HG02610 (cell line): ENCODE results near the gene FURIN.

Source experiments
- ATAC-seq: cut with Tn5 transposase; IDR thresholded peaks from one replicate; pipeline ENCODE4 v1.9.1; 2021; ENCODE audit warnings: mild to moderate bottlenecking, moderate library complexity; ENCODE audit not compliant: unreplicated experiment

FURIN gene

DNA sequence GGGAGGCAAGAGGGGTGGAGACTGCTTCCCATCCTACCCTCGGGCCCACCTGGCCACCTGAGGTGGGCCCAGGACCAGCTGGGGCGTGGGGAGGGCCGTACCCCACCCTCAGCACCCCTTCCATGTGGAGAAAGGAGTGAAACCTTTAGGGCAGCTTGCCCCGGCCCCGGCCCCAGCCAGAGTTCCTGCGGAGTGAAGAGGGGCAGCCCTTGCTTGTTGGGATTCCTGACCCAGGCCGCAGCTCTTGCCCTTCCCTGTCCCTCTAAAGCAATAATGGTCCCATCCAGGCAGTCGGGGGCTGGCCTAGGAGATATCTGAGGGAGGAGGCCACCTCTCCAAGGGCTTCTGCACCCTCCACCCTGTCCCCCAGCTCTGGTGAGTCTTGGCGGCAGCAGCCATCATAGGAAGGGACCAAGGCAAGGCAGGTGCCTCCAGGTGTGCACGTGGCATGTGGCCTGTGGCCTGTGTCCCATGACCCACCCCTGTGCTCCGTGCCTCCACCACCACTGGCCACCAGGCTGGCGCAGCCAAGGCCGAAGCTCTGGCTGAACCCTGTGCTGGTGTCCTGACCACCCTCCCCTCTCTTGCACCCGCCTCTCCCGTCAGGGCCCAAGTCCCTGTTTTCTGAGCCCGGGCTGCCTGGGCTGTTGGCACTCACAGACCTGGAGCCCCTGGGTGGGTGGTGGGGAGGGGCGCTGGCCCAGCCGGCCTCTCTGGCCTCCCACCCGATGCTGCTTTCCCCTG is 13.8 kb downstream of the FURIN start:
- no peak for ATAC-seq

DNA sequence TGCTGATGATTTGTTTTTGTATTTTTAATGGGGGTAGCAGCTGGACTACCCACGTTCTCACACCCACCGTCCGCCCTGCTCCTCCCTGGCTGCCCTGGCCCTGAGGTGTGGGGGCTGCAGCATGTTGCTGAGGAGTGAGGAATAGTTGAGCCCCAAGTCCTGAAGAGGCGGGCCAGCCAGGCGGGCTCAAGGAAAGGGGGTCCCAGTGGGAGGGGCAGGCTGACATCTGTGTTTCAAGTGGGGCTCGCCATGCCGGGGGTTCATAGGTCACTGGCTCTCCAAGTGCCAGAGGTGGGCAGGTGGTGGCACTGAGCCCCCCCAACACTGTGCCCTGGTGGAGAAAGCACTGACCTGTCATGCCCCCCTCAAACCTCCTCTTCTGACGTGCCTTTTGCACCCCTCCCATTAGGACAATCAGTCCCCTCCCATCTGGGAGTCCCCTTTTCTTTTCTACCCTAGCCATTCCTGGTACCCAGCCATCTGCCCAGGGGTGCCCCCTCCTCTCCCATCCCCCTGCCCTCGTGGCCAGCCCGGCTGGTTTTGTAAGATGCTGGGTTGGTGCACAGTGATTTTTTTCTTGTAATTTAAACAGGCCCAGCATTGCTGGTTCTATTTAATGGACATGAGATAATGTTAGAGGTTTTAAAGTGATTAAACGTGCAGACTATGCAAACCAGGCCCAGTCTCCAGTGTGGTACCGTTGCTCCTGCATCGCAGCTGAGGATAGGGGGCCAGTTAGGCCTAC is 14.6 kb downstream of the FURIN start:
- ATAC-seq: no peak

DNA sequence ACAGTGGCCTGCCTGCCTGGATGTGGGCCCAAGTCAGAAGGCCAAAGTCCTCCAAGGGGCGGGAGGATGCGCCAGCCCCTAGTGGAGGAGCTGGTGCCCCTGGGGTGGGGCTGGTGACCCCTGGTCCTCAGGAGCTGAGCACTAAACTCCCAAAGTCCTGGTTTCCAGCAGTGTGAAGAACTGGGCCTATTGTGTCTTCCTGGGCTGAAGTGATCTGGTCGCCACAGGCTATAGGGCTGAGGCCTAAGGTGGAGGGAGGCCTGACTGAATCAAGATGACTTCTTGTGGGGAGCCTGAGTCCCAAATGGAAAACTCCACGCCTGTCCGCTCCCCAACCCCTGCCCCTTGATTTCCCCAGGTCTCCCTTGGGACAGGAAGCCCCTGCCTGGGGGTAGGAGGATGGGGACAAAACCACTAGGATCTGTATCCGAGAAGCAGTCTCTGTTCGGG is 15.2 kb downstream of the FURIN start:
- no peak for ATAC-seq

DNA sequence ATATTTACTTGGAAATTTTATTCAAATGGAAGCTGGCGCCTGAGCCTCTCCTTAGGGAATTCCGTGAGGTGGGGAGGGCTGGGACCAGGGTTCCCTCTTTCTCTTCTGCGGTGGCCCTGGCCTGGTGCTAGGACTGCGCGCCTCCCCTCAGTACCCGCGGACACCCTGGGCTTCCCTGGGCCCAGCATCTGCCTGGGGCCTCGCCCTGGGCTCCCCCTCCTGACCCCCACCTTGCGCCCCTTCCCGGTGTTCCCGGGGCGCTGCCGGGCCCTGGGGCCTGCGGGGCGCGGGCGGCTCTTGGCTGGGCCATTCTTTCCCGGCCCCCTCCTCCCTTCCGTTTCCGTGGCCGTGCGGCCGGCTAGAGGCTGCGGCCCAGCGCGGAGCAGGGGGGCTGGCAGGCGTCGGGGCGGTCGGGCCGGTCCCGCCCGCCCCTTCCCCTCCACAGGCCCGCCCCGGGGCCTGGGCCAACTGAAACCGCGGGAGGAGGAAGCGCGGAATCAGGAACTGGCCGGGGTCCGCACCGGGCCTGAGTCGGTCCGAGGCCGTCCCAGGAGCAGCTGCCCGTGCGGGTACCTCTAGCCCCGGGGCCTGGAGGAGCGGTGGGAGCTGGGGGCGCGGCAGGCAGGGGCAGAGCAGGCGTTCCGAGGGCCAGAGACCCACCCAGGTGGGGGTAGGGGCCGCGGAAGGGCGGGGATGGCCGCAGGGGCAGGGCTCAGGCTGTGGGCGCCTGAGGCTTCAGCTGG is 15.8 kb downstream of the FURIN start, which contains the start of gene FES:
FES (plus strand) TSS at position 529 of the 743 bp plus-strand sequence. CDS start 542 bp downstream, outside the sequence.
- no peak for ATAC-seq

DNA sequence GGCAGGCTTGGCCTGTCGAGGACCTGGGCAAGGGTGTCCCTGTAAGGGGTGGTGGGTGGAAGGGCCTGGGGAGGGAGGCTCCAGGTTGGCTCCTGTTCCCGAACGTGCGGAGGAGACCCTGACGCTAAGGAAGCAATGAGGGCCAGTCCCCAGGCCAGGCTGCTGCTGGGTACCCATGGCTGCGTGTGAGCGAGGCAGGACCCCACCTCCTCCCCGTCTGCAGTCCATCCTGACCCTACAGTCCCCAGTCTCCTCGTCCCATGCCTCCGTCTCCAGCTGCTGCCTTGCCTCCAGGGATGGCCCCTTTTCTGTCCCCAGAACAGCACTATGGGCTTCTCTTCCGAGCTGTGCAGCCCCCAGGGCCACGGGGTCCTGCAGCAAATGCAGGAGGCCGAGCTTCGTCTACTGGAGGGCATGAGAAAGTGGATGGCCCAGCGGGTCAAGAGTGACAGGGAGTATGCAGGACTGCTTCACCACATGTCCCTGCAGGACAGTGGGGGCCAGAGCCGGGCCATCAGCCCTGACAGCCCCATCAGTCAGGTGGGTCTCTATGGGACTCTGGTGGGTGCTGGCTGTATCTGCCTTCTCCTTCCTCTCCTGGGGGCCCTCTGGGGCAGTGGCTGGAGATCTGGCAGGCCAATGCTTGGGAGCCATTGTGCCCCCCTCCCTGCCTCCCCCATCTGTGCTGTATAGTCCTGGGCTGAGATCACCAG is 16.5 kb downstream of the FURIN start:
- no peak for ATAC-seq

DNA sequence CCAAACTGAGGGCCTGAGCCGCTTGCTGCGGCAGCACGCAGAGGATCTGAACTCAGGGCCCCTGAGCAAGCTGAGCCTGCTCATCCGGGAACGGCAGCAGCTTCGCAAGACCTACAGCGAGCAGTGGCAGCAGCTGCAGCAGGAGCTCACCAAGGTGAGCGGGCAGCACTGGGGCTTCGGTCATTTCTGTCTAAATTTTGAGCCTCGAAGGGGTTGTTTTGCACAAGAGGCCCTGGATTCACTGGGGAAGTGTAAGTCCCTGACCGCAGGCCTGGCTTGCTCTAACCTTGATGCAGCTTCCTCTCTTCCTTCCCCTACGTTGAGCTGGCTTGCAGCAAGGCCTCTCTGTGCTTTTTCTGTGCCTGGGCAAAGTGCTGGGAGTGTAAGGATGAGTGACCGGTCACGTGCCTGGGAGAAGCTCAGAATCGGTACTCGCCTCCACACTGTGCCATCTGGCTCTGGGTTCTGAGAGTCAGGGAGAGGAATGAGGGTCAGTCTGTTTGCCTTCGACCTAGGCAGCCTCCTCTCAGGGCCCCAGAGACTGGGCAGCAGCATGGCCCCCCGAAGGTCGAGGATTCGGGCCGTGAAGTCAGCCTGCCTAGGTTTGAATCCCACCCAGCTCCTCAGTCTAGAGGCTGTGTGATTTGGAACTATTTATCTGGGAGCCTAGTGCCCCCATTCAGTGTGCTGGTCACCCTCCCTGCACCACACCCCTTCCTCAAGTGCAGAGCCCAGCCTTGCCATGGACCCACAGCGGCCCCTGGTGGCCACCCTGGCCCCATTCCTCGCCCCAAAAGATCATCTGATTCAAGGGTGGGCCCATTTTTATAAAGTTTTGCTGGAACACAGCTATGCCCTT is 17.3 kb downstream of the FURIN start:
- peak; percentile 41 for ATAC-seq

DNA sequence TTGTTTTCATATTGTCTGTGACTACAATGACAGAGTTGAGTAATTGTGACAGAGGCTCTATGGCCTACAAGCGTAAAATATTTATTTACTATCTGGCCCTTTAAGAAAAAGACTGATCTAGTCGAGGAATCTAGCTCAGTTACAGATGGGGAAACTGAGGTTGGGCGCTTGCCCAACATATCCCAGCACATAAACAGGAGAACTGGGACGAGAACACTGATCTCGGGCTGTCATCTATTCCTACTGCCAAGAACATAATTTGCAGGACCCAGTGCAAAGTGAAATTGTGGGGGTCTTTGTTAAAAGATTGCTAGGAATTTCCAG is 17.9 kb downstream of the FURIN start:
- ATAC-seq: no peak

DNA sequence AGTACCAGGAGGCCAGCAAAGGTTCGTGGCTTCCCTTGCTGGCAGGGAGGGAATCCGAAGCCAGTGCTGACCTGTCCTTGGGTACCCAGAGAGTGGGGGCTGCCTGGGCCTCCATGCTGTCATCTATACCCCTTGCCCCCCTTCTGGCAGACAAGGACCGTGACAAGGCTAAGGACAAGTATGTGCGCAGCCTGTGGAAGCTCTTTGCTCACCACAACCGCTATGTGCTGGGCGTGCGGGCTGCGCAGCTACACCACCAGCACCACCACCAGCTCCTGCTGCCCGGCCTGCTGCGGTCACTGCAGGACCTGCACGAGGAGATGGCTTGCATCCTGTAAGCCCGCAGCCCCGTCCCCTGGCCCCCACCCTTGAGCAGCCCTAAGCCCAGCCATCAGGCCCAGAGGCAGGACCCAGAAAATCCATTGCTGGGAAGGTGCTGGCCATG is 18.7 kb downstream of the FURIN start:
- no peak for ATAC-seq

DNA sequence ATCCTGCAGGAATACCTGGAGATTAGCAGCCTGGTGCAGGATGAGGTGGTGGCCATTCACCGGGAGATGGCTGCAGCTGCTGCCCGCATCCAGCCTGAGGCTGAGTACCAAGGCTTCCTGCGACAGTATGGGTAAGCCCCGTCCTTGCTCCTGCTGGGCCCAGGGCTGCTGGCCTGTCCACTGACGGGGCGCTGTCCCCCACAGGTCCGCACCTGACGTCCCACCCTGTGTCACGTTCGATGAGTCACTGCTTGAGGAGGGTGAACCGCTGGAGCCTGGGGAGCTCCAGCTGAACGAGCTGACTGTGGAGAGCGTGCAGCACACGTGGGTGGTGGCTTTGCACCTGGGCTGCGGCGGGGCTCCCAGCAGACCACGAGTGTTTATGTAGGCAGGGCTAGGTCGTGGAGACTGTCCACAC is 20.9 kb downstream of the FURIN start:
- ATAC-seq: no peak

DNA sequence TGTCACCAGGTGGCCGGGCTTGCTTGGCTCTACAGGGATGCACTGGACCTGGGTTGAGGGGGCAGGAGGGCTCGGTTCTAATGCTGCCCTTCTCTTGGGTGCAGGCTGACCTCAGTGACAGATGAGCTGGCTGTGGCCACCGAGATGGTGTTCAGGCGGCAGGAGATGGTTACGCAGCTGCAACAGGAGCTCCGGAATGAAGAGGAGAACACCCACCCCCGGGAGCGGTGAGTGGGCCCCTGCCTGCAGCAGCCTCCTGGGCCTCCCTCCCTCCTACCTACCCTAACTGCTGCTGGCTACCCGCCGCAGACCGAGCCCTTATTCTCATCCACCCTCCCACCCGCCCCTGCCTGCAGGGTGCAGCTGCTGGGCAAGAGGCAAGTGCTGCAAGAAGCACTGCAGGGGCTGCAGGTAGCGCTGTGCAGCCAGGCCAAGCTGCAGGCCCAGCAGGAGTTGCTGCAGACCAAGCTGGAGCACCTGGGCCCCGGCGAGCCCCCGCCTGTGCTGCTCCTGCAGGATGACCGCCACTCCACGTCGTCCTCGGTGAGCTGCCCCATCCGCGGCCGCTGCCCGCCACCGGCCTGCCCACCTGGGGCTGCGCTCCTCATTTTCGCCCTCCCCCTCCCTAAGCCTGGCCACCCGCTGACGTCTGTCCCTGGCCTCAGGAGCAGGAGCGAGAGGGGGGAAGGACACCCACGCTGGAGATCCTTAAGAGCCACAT is 21.5 kb downstream of the FURIN start:
- ATAC-seq: no peak

DNA sequence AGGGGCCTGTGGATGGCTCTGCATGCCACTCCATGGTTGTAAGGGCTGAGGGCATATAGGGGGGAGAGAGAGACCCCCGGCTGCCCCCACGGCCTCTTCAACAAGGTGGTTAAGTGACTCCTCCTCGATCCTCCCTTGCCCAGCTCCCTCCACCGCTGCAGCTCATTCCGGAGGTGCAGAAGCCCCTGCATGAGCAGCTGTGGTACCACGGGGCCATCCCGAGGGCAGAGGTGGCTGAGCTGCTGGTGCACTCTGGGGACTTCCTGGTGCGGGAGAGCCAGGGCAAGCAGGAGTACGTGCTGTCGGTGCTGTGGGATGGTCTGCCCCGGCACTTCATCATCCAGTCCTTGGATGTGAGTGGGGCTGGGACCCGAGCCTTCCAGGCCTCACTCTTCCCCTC is 22.5 kb downstream of the FURIN start:
- no peak for ATAC-seq

DNA sequence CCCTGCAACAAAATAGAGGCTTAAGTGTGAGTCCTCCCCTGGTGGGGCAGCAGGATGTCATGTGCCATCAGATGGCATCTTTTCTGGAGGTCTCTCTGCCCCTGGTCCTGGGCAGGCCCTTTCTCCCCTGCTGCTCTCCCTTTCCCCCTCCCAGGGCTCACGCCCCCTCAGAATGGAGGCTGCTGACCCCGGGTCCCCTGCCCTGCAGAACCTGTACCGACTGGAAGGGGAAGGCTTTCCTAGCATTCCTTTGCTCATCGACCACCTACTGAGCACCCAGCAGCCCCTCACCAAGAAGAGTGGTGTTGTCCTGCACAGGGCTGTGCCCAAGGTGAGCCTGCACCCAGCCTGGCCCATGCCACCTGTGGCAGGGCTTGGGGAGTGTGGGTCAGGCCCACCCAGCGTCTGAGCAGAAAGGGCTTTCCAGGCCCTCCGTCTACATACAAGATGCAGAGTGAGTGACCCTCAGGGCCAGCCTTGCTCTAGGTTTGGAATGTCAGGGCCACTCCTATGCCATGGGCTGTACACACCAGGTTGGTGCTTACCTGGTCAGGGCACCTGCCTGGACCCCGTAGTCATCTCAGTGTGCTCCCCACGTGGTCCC is 23.1 kb downstream of the FURIN start:
- no peak for ATAC-seq

DNA sequence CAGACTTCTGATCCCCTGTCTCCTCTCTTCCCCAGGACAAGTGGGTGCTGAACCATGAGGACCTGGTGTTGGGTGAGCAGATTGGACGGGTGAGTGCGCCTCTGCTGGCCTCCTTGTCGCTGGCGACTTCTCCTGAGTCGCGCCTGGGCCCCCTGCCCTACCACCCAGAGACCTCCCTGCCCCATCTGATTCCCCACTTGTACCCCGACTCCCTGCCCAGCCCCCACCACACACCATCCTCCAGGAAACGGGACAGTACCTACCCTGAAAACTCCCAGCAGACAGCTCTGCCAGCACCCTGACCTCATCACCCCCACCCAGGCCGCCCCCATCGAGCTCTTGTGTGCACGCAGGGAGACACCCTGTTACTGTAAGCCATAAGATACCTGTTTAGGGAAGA is 23.6 kb downstream of the FURIN start:
- ATAC-seq: no peak

DNA sequence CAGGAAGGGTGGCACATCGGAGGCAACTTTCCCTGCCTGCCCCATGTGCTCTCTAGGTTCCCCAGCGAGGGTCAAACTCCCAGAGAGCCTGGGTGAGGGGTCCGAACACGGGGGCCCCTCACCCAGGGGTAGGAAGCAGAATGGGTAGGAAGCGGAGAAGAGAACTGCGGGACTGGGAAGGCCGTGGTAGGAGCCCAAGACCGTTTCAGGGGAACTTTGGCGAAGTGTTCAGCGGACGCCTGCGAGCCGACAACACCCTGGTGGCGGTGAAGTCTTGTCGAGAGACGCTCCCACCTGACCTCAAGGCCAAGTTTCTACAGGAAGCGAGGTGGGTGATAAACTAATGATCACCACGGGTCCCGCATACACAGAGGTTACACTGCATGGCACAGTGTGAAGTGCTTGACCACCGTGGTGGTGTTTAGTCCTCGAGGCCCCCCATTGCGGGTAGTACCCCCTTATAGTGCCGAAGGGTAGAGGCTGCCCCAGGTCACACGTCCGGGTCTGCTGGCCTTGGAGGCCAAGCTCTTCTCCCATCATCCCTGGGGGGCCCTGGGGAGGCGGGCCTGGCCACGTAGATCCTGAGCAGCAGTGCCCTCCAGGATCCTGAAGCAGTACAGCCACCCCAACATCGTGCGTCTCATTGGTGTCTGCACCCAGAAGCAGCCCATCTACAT is 24.2 kb downstream of the FURIN start:
- ATAC-seq: no peak

DNA sequence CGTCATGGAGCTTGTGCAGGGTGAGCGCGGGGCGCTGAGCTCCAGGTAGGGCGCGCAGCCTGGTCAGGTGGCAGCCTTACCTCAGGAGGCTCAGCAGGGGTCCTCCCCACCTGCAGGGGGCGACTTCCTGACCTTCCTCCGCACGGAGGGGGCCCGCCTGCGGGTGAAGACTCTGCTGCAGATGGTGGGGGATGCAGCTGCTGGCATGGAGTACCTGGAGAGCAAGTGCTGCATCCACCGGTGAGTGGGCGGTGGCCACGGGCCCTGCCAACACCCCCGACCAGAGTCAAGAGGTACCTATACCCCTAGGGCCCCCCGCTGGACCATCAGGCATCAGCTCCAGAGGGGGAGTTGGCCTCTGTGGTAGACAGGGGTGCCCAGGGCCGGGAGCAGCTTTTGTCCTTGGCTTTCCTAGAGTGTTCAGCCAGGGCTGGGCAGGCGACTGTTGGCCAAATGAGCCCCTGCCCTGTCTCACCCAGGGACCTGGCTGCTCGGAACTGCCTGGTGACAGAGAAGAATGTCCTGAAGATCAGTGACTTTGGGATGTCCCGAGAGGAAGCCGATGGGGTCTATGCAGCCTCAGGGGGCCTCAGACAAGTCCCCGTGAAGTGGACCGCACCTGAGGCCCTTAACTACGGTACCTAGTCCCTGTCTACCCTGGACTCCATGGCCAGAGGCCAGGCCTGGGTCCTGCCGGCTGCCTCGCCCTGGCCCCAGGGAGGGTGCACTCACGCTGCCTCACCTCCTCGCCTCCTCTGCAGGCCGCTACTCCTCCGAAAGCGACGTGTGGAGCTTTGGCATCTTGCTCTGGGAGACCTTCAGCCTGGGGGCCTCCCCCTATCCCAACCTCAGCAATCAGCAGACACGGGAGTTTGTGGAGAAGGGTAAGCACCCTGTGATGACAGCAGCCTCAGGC is 25.0 kb downstream of the FURIN start:
- no peak for ATAC-seq

DNA sequence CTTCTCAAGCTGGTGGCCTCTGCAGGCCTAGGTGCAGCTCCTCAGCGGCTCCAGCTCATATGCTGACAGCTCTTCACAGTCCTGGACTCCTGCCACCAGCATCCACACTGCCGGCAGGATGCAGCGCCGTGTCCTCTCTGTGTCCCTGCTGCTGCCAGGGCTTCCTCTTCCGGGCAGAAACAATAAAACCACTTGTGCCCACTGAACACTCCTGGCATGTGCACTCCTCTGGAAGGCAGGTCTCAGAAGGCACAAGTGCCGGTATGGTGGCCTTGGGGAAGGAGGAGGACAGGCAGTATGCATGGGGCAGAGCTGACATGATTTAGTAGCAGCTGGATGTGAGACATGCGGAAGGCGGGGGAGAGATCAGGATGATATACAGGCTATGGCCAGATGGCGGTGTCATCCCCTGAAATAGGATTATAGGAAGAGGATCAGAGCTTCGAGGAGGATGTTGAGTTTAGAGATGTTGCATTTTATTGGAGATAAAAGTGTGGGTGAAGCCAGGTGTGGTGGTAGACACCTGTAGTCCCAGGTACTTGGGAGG is 27.3 kb downstream of the FURIN start:
- ATAC-seq: no peak

DNA sequence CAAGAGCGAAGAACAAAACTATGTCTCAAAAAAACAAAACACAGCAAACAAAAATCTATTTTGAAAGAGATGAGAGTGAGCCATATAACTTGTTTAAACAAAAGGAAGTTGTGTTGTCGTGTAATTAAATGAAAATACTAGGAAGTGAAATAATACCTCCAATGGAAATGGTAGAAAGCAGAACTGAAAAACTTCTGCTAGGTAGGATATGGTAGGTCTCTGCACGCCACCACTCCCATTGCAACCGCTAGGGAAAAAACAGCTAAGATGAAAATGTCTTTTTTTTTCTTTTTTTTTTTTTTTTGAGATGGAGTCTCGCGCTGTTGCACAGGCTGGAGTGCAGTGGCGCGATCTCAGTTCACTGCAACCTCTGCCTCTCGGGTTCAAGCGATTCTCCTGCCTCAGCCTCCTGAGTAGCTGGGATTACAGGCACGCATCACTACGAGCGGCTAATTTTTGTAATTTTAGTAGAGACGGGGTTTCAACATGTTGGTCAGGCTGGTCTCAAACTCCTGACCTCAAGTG is 28.8 kb downstream of the FURIN start:
- peak; percentile 51 for ATAC-seq
